ENCODE measurements around the gene EEFSEC.

DNA sequence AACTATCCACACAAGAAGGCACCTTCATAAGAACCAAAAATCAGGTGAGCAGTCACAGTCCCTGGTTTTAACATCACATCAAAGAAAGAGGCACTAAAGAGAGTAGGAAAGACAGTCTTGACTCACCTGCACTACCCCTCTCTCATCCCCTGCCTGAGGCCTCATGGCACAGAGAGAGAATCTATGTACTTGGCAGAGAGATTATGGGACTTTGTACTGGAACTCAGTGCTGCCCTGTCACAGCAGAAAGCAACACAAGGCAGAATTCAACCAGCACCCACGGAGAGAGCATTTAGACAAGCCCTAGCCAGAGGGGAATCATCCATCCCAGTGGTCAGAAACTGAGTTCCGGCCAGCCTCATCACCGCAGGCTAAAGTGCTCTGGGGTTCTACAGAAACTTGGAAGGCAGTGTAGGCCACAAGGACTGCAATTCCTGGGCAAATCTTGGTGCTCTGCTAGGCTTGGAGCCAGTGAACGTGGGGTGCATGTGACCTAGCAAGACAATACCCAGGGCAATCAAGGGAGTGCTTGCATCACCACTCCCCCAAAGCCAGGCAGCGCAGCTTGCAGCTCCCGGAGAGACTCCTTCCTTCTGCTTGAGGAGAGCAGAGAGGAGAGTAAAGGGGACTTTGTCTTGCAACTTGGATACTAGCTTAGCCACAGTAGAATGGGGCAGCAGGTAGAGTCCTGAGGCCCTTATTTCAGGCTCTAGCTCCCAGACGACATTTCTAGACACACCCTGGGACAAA, 21.2 kb upstream of the EEFSEC start:
- TF ChIP-seq, protein P1, sequence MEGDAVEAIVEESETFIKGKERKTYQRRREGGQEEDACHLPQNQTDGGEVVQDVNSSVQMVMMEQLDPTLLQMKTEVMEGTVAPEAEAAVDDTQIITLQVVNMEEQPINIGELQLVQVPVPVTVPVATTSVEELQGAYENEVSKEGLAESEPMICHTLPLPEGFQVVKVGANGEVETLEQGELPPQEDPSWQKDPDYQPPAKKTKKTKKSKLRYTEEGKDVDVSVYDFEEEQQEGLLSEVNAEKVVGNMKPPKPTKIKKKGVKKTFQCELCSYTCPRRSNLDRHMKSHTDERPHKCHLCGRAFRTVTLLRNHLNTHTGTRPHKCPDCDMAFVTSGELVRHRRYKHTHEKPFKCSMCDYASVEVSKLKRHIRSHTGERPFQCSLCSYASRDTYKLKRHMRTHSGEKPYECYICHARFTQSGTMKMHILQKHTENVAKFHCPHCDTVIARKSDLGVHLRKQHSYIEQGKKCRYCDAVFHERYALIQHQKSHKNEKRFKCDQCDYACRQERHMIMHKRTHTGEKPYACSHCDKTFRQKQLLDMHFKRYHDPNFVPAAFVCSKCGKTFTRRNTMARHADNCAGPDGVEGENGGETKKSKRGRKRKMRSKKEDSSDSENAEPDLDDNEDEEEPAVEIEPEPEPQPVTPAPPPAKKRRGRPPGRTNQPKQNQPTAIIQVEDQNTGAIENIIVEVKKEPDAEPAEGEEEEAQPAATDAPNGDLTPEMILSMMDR (IDR thresholded peaks at IDR 0.05), result no peak
- TF ChIP-seq POLR2A (IDR thresholded peaks at IDR 0.05), result no peak
